NCI-H128 (cell line): Measurements from ENCODE around the gene SLC5A12.

ENCODE experiments used
- DNase-seq: peaks from one replicate; lab custom pipeline; 2025; ENCODE audit not compliant: unreplicated experiment; lab: John Stamatoyannopoulos, UW

The SLC5A12 gene, protein sequence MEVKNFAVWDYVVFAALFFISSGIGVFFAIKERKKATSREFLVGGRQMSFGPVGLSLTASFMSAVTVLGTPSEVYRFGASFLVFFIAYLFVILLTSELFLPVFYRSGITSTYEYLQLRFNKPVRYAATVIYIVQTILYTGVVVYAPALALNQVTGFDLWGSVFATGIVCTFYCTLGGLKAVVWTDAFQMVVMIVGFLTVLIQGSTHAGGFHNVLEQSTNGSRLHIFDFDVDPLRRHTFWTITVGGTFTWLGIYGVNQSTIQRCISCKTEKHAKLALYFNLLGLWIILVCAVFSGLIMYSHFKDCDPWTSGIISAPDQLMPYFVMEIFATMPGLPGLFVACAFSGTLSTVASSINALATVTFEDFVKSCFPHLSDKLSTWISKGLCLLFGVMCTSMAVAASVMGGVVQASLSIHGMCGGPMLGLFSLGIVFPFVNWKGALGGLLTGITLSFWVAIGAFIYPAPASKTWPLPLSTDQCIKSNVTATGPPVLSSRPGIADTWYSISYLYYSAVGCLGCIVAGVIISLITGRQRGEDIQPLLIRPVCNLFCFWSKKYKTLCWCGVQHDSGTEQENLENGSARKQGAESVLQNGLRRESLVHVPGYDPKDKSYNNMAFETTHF

DNA sequence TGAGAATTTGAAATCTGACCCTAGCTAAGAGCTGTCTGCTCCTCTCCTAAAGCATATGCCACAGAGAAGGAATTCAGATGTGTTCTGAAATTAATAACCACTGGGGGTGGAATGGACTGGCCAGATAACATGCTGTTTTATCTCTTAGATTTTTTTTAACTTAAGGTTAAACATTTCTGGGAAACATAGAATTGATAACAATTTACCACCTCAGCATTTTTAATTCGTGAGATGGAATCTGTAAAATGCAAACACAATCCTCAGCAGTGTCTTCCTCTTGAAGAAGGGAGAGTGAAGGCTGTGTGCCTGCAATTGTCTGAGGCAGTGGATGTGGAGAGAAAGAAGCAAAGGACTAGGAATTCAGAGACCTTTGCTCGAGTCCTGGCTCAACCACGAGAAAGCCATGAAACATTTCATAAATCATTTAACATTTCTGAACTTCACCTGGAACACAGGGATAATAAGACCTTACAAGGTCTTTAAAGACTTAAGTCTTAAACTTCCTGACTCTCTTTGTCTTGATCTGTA, at the start of gene SLC5A12:
SLC5A12 (minus strand) TSS at position 113 of the 528 bp plus-strand sequence. CDS start 346 bp downstream, outside the sequence.
- no peak for DNase-seq

DNA sequence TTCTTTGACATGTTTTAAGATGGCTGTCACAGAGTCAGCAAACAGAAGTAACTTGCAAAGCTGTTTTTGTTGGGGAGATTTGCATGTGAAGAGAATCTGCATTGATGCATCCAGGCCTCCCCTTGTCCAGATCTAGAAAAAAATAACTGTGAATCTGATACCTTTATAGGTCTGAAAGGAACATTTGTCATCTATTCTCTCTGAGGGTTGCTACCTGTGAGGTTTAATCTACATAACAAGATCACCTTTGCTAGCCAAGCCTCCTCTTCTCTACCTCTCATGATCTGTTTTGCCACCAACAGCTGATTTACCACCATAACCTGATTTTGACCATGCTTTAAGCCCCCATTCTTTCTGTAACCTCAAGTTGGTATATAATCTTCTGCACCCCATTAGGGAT, 47.2 kb upstream of the SLC5A12 start:
- no peak for DNase-seq

- no peak for DNase-seq
Measured at GRCh38 chr11:26767060-26767459, 45.2 kb upstream of the SLC5A12 start.

DNA sequence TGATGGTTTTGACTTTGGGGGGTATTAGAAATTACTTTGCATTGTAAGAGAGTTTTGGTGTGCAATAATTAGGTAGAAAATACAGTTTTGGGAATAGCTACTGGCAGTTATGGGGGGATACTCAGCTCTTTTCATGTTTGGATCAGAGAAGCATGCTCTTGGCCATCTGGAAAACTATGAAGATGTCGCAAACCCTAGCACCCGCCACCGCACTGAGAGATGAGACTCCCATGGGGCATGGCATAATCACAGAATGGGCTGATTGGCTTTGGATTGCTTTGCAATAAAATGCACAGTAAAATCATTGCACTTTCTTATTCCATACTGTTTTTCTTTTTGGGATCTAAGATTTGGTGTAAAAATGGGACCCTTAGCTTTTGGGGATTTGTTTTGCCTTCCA, 43.5 kb upstream of the SLC5A12 start:
- DNase-seq = no peak

DNA sequence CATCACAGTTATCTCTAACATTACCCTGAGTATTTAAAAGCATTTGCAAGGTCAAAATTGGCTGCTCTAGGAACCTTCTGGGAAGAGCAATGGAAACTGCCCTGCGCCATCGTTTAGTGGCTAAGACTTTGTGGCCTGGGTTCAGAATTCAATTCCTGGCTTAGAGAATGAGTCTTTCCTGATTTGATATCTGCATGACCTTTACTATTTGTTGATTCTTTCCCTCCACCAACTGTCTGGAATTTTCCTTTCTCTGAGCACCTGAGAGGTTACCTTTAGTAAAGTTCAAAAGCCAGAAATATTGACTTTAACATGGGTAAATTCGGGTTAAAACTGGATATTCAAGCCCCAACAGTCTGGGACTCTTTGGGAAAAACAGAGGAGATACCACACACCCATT, 43.0 kb upstream of the SLC5A12 start:
- no peak for DNase-seq

GRCh38 chr11:26764315-26764714, 42.5 kb upstream of the SLC5A12 start:
- DNase-seq = no peak

- DNase-seq = no peak
Measured at GRCh38 chr11:26762089-26762488, 40.2 kb upstream of the SLC5A12 start.

DNA sequence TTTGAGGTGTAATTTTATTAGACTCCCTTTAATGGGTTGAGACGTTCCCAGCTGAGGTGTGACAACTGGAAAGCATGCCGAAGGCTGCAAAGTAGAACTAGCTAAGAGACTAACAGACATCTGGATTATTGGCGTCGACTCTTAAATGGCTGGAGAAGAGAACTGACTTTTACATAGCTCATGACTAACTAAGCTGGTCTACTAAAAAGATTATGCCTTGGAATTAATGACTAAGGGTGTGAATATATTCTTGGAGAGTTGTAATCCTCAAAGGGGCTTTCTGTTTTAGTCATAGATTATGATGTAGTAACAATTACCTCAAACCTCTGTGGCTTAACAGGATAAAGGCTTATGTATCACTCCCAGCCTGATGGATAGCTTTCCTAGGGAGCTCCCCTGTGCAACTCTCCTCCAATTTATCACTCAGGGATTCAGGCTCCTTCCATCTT, 39.5 kb upstream of the SLC5A12 start:
- DNase-seq = no peak

GRCh38 chr11:26757995-26758394, 36.1 kb upstream of the SLC5A12 start:
- no peak for DNase-seq

DNA sequence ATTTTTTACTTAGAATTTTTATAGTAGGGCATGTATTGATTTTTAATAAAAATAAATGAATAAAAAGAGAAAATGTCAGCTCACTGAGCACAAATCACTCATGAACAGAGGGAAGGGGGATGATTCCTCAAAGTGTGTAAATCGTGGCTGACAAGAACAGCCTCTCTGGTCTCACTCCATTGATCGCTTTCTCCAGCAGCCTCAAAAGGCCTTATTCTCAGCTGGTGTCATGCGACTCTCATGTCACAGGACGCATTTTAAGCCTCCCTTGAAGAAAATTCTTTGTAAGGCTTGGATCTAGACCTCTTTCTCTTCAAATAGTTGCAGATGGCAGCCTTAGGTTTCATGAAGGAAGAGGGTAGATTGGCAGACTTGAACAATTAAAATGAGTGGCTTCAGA, 33.9 kb upstream of the SLC5A12 start:
- DNase-seq = no peak

- DNase-seq = no peak
Measured at GRCh38 chr11:26753723-26754504, 32.1 kb upstream of the SLC5A12 start.

DNA sequence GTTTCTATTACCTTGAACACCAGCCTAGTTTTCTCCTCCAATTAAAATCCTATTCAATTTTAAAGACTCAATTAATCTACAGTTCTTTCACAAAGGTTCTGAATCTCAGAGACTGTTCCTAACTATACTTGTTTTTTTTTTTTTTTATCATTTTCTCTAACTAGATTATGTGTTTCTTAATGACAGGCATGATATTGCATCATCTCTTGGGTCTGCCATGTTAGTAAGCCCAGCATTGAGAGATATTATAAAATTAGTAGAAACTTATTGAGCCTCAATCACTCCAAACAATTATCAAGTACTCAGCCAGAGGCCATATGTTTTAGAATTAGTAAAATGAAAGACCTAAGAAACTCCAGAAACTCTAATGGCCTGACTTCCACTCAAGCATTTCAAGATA, 28.1 kb upstream of the SLC5A12 start:
- no peak for DNase-seq

DNA sequence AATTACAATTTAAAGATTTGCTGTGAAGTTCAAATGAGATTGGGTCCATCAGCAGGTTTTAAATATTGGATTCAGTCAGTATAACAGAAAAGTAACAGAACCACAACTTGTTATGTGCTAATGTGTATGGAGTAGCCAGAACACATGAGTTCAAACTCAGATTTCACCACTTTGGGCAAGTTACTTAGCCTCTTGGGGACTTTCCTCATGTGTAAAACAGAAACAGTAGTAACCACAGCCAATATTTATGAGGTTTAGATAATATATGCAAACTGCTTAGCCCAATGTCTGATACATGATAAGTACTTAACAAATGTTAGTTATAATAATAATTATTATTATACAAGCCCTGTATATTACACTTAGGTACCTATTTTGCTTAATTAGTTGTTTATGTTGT, 21.8 kb upstream of the SLC5A12 start:
- no peak for DNase-seq

GRCh38 chr11:26742966-26743365, 21.1 kb upstream of the SLC5A12 start:
- no peak for DNase-seq

DNA sequence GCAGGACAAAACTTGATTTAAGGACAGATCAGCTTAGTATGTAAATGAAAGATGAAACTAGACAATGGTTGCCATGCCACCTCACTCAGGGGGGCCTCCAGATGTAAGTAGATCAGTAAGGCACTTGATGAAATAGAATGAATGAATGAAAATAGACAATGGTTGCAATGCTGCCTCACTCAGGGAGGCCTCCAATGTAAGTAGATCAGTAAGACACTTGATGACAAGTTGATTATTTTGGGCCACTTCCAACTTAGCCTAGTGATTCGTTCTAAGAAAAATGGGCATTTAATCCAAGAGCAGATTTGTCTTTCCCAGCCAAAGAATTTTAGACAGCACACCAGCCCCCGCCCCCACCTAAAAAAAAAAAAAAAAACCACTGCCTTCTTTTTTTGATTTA, 19.2 kb upstream of the SLC5A12 start:
- no peak for DNase-seq

DNA sequence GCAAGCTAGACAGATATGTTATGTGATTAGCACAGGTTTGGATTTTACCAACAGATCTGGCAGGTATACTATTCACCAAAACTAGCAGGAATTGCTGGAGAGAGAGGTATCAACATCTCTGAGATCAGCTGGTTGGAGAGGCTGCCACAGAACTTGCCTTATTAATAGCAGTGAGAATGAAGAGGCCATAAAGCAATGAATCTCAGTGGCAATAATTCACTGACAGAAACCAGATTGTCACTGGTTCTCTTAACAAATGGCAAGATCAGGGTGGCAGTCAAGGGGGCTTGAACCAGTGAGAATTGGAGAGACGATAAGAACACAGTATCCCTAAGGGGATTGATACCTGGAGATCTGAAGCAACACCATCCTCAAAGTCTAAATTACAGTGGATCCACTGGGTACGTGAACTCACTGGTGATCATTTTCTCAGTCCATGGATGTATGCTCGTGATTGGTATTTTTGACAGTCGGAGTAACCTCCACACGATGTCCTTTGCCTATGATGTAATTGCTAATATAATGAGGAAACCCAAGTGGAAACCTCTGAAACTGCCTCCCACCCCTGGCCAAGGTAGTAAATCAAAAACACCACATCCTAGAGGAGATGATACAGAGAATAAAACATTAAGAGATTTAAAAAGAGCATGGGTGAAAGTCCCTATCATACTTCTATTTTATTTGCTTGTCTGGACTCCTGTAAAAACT, 17.7 kb upstream of the SLC5A12 start:
- no peak for DNase-seq

DNA sequence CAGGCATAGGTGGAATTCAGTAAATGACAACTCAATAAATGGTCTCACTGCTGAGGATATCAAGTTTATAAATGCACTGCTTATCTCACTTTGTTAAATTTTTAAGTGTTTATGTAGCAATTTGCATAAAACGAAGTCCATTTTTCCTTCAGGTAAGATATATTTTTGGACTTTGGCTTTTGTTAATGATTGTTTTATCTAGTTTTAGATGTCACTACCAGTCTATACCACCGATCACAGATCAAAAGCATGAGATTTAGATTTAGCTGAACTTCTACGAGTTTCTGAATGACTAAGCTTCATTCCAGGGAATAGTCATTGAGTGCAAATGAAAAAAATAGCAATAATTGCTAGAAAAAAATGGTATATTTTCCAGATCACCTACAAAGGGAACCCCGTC, 12.8 kb upstream of the SLC5A12 start:
- no peak for DNase-seq

DNA sequence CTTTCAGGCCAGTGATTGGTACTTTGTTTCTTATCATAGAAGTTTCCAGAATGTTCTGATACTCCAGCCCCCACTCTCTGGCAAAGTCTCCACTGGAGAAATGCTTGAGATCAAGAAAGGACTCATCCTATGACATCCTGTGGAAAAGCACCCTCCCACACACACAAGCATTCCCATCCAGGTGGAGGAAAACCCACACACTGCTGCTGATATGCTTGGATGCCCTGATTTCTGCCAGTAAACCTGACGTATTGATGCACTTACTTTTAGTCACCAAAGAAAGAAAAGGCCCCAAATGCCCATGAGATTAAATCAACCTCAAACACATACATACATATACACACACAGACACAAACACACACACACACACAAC, 9.2 kb upstream of the SLC5A12 start:
- DNase-seq = no peak

GRCh38 chr11:26730414-26731083, 8.7 kb upstream of the SLC5A12 start:
- no peak for DNase-seq

- DNase-seq = no peak
Measured at GRCh38 chr11:26729284-26729683, 7.4 kb upstream of the SLC5A12 start.
